Activated naive CD8-positive, alpha-beta T cell treated with anti-CD3 and anti-CD28 coated beads, Interleukin-2, amount 50 U/mL, for 24 hours (primary cell): ENCODE data around the gene ADD3.

Experiments used
- ATAC-seq: fragments of 150-1000 bp; cut with Tn5 transposase; one replicate; pipeline ENCODE4 v1.10.0; 2021
- DNase-seq: peaks from one replicate; pipeline ENCODE4 v3.0.0; 2021
- H3K27ac Mint-ChIP-seq: one replicate; pipeline ENCODE4 v1.8.0; 2021; ENCODE audit warnings: mild to moderate bottlenecking, mixed read lengths
- H3K27me3 Mint-ChIP-seq: one replicate; pipeline ENCODE4 v1.8.0; 2021; ENCODE audit warnings: mixed read lengths
- H3K36me3 Mint-ChIP-seq: one replicate; pipeline ENCODE4 v1.8.0; 2021; ENCODE audit warnings: low read depth, mixed read lengths
- H3K4me1 Mint-ChIP-seq: one replicate; pipeline ENCODE4 v1.8.0; 2021; ENCODE audit warnings: mixed read lengths
- H3K4me3 Mint-ChIP-seq: one replicate; pipeline ENCODE4 v1.8.0; 2021; ENCODE audit warnings: mild to moderate bottlenecking, moderate library complexity, mixed read lengths
- H3K9me3 Mint-ChIP-seq: one replicate; pipeline ENCODE4 v1.8.0; 2021; ENCODE audit warnings: mixed read lengths

ADD3 gene

GRCh38 chr10:110138197-110138812 lies 130.5 kb downstream of the ADD3 start:
- H3K36me3 Mint-ChIP-seq, result no peaks in the 10 kb centered on the region
- H3K4me3 Mint-ChIP-seq, result no peak overlapping the region
- DNase-seq, result no peak
- peaks cover 40% of the 10 kb centered on the region for H3K4me1 Mint-ChIP-seq
- ATAC-seq, result no peak
- H3K27ac Mint-ChIP-seq, result no peak overlapping the region
- no peaks in the 10 kb centered on the region for H3K9me3 Mint-ChIP-seq
- peaks cover 4% of the 10 kb centered on the region for H3K27me3 Mint-ChIP-seq

- H3K27me3 Mint-ChIP-seq, result peaks cover 11% of the 10 kb centered on the region
- no peak overlapping the region for H3K27ac Mint-ChIP-seq
- DNase-seq (no peak), ATAC-seq (no peak)
- H3K36me3 Mint-ChIP-seq, result no peaks in the 10 kb centered on the region
- H3K9me3 Mint-ChIP-seq, result no peaks in the 10 kb centered on the region
- no peak overlapping the region for H3K4me3 Mint-ChIP-seq
- peaks cover 31% of the 10 kb centered on the region for H3K4me1 Mint-ChIP-seq
These were observed 133.4 kb downstream of the ADD3 start for GRCh38 chr10:110141185-110141584.

GRCh38 chr10:110141871-110142635 lies 134.3 kb downstream of the ADD3 start:
- no peak for DNase-seq
- no peaks in the 10 kb centered on the region for H3K36me3 Mint-ChIP-seq
- peaks cover 29% of the 10 kb centered on the region for H3K4me1 Mint-ChIP-seq
- no peak for ATAC-seq
- no peak overlapping the region for H3K27ac Mint-ChIP-seq
- peaks cover 16% of the 10 kb centered on the region for H3K27me3 Mint-ChIP-seq
- no peak overlapping the region for H3K4me3 Mint-ChIP-seq
- H3K9me3 Mint-ChIP-seq, result no peaks in the 10 kb centered on the region

- no peak overlapping the region for H3K4me3 Mint-ChIP-seq
These were observed 135.2 kb downstream of the ADD3 start for GRCh38 chr10:110142965-110143364.

GRCh38 chr10:110144507-110144906 lies 136.7 kb downstream of the ADD3 start:
- H3K27ac Mint-ChIP-seq, result no peak overlapping the region
- ATAC-seq (no peak), DNase-seq (no peak)
- no peaks in the 10 kb centered on the region for H3K36me3 Mint-ChIP-seq
- no peaks in the 10 kb centered on the region for H3K9me3 Mint-ChIP-seq
- peaks cover 21% of the 10 kb centered on the region for H3K4me1 Mint-ChIP-seq
- peaks cover 35% of the 10 kb centered on the region for H3K27me3 Mint-ChIP-seq
- no peak overlapping the region for H3K4me3 Mint-ChIP-seq

More at GRCh38 chr10:110142965-110143364, 135.2 kb downstream of the ADD3 start:
- Mint-ChIP-seq H3K4me1 (peaks cover 24% of the 10 kb centered on the region), H3K36me3 (no peaks in the 10 kb centered on the region), H3K27me3 (peaks cover 23% of the 10 kb centered on the region), H3K27ac (no peak overlapping the region), H3K9me3 (no peaks in the 10 kb centered on the region)
- DNase-seq, result no peak
- no peak for ATAC-seq

GRCh38 chr10:110147961-110148360 lies 140.2 kb downstream of the ADD3 start:
- Mint-ChIP-seq H3K27ac (no peak overlapping the region), H3K36me3 (no peaks in the 10 kb centered on the region), H3K4me1 (peaks cover 9% of the 10 kb centered on the region), H3K27me3 (peaks cover 60% of the 10 kb centered on the region), H3K4me3 (no peak overlapping the region), H3K9me3 (no peaks in the 10 kb centered on the region)
- peak; percentile 70 for ATAC-seq
- no peak for DNase-seq

- DNase-seq, result no peak
- H3K27ac Mint-ChIP-seq, result no peak overlapping the region
- H3K27me3 Mint-ChIP-seq, result peaks cover 67% of the 10 kb centered on the region
- no peak for ATAC-seq
- no peak overlapping the region for H3K4me3 Mint-ChIP-seq
- H3K36me3 Mint-ChIP-seq, result no peaks in the 10 kb centered on the region
- H3K9me3 Mint-ChIP-seq, result no peaks in the 10 kb centered on the region
- peaks cover 14% of the 10 kb centered on the region for H3K4me1 Mint-ChIP-seq
These were observed 141.5 kb downstream of the ADD3 start for GRCh38 chr10:110149259-110149658.

- Mint-ChIP-seq H3K27me3 (peaks cover 71% of the 10 kb centered on the region), H3K9me3 (no peaks in the 10 kb centered on the region), H3K36me3 (no peaks in the 10 kb centered on the region), H3K27ac (no peak overlapping the region), H3K4me3 (no peak overlapping the region), H3K4me1 (peaks cover 14% of the 10 kb centered on the region)
- DNase-seq (no peak), ATAC-seq (no peak)
These were observed 142.3 kb downstream of the ADD3 start for GRCh38 chr10:110150046-110150445.

GRCh38 chr10:110150981-110151380 lies 143.2 kb downstream of the ADD3 start:
- no peak for ATAC-seq
- Mint-ChIP-seq H3K36me3 (no peaks in the 10 kb centered on the region), H3K4me1 (peaks cover 17% of the 10 kb centered on the region), H3K4me3 (no peak overlapping the region), H3K27ac (no peak overlapping the region), H3K9me3 (no peaks in the 10 kb centered on the region), H3K27me3 (peaks cover 76% of the 10 kb centered on the region)
- DNase-seq, result no peak

GRCh38 chr10:110151467-110151866 lies 143.7 kb downstream of the ADD3 start:
- Mint-ChIP-seq H3K27me3 (peaks cover 76% of the 10 kb centered on the region), H3K4me1 (peaks cover 21% of the 10 kb centered on the region), H3K36me3 (no peaks in the 10 kb centered on the region), H3K27ac (no peak overlapping the region), H3K9me3 (no peaks in the 10 kb centered on the region), H3K4me3 (no peak overlapping the region)
- DNase-seq (no peak), ATAC-seq (no peak)

- H3K9me3 Mint-ChIP-seq, result no peaks in the 10 kb centered on the region
- peaks cover 75% of the 10 kb centered on the region for H3K27me3 Mint-ChIP-seq
- H3K4me1 Mint-ChIP-seq, result peaks cover 26% of the 10 kb centered on the region
- no peak for ATAC-seq
- H3K27ac Mint-ChIP-seq, result no peak overlapping the region
- peaks cover 2% of the 10 kb centered on the region for H3K36me3 Mint-ChIP-seq
- H3K4me3 Mint-ChIP-seq, result no peak overlapping the region
- DNase-seq, result no peak
These were observed 144.2 kb downstream of the ADD3 start for GRCh38 chr10:110151971-110152370.

GRCh38 chr10:110153396-110153795 lies 145.6 kb downstream of the ADD3 start:
- ATAC-seq, result no peak
- H3K36me3 Mint-ChIP-seq, result peaks cover 2% of the 10 kb centered on the region
- no peak overlapping the region for H3K4me3 Mint-ChIP-seq
- DNase-seq, result no peak
- H3K27me3 Mint-ChIP-seq, result peaks cover 77% of the 10 kb centered on the region
- no peak overlapping the region for H3K27ac Mint-ChIP-seq
- H3K9me3 Mint-ChIP-seq, result no peaks in the 10 kb centered on the region
- peaks cover 30% of the 10 kb centered on the region for H3K4me1 Mint-ChIP-seq

GRCh38 chr10:110156046-110156445 lies 148.3 kb downstream of the ADD3 start:
- no peak overlapping the region for H3K27ac Mint-ChIP-seq
- H3K4me3 Mint-ChIP-seq, result no peak overlapping the region
- H3K27me3 Mint-ChIP-seq, result peaks cover 79% of the 10 kb centered on the region
- DNase-seq (no peak), ATAC-seq (no peak)
- no peaks in the 10 kb centered on the region for H3K9me3 Mint-ChIP-seq
- H3K36me3 Mint-ChIP-seq, result peaks cover 2% of the 10 kb centered on the region
- peaks cover 30% of the 10 kb centered on the region for H3K4me1 Mint-ChIP-seq

- H3K27me3 Mint-ChIP-seq, result peaks cover 85% of the 10 kb centered on the region
- no peak overlapping the region for H3K27ac Mint-ChIP-seq
- no peak overlapping the region for H3K4me3 Mint-ChIP-seq
- peaks cover 2% of the 10 kb centered on the region for H3K36me3 Mint-ChIP-seq
- peaks cover 28% of the 10 kb centered on the region for H3K4me1 Mint-ChIP-seq
- DNase-seq (no peak), ATAC-seq (no peak)
- H3K9me3 Mint-ChIP-seq, result no peaks in the 10 kb centered on the region
These were observed 150.5 kb downstream of the ADD3 start for GRCh38 chr10:110158051-110159005.
